ENCODE measurements around the gene NUDT22. TPM values are rescaled to one million over a fixed set of nuclear protein-coding genes. Genes with fewer than 3 reads are reported as not detected.
A peak's percentile ranks its signal among the peaks of the same experiment; 100 is the strongest.

NUDT22 gene
- total RNA-seq, 1 experiment from 2014 or later = 31.9 TPM

GRCh38 chr11:64246871-64247728 lies 21.0 kb downstream of the NUDT22 start, which contains the start of gene PPP1R14B:
PPP1R14B (minus strand) TSS chr11:64246943; CDS start chr11:64246673, 270 bp downstream.
- peaks cover 52% of the 10 kb centered on the region for H3K36me3 Mint-ChIP-seq (ENCODE audit: insufficient read depth, unreplicated experiment)
- TF ChIP-seq CTCF (IDR thresholded peaks at IDR 0.05; ENCODE audit: insufficient read depth in 1 of 2, low read depth in 1 of 2, low read length in 1 of 2, severe bottlenecking in 1 of 2, unreplicated experiment in 1 of 2) = no peak
- Histone ChIP-seq H3K36me3 (ENCODE audit: control insufficient read depth, insufficient read depth, low read length) (0 out of 2 replicates have a peak, but pooled peaks cover 3% of the 10 kb centered on the region), H3K27me3 (replicated peaks; ENCODE audit: control insufficient read depth, insufficient read depth, low read length) (no peaks in the 10 kb centered on the region), H3K4me3 (ENCODE audit: low read depth, low read length) (peak within 1 kb of the TSS; percentile 91), H3K9me3 (no peaks in the 10 kb centered on the region), H3K4me1 (peaks cover 32% of the 10 kb centered on the region)
- H3K27ac Mint-ChIP-seq (ENCODE audit: unreplicated experiment) = peak within 1 kb of the TSS; percentile 90
- H3K4me3 Mint-ChIP-seq (ENCODE audit: unreplicated experiment) = peak within 1 kb of the TSS; percentile 97
- POLR2A ChIA-PET = interaction anchor here (0.5 to 2.0 kb wide), 3 partner anchors 22 to 71 kb away, joined by 3 to 22 read pairs (median 4); partner anchors contain the start of genes PRDX5 and TRMT112
- H3K4me1 Mint-ChIP-seq (ENCODE audit: low read depth, unreplicated experiment) = peaks cover 20% of the 10 kb centered on the region
- no peaks in the 10 kb centered on the region for H3K9me3 Mint-ChIP-seq (ENCODE audit: unreplicated experiment)
- peak; percentile 92 to 95 for DNase-seq
- no peaks in the 10 kb centered on the region for H3K27me3 Mint-ChIP-seq (ENCODE audit: insufficient read depth, unreplicated experiment)
- no TSS peak for BruUV-seq (replicated peaks)
- CTCF ChIA-PET = interaction anchor here (0.6 to 1.5 kb wide), 7 partner anchors 10 to 1028 kb away, joined by 3 to 5 read pairs (median 3); partner anchors contain the start of gene NAA40
- intact Hi-C loops (cut with micrococcal nuclease; ENCODE audit: unreplicated experiment) = no loop called here

- 0 out of 2 replicates have a peak, but pooled peaks cover 3% of the 10 kb centered on the region for H3K36me3 ChIP-seq (ENCODE audit: control insufficient read depth, insufficient read depth, low read length)
- no peaks in the 10 kb centered on the region for H3K27me3 Mint-ChIP-seq (ENCODE audit: insufficient read depth, unreplicated experiment)
- ChIA-PET CTCF (interaction anchor here (0.9 kb wide), 1 partner anchor 57 kb away, joined by 3 read pairs; no protein-coding TSS in a partner anchor), POLR2A (interaction anchor here (2.0 kb wide), 1 partner anchor 21 kb away, joined by 22 read pairs; no protein-coding TSS in a partner anchor)
- no peaks in the 10 kb centered on the region for H3K27me3 ChIP-seq (replicated peaks; ENCODE audit: control insufficient read depth, insufficient read depth, low read length)
- intact Hi-C loops (cut with micrococcal nuclease; ENCODE audit: unreplicated experiment) = no loop called here
- no peaks in the 10 kb centered on the region for H3K9me3 ChIP-seq
- DNase-seq = no peak
- H3K27ac Mint-ChIP-seq (ENCODE audit: unreplicated experiment) = no peak overlapping the region
- TF ChIP-seq CTCF (IDR thresholded peaks at IDR 0.05; ENCODE audit: insufficient read depth in 1 of 2, low read depth in 1 of 2, low read length in 1 of 2, severe bottlenecking in 1 of 2, unreplicated experiment in 1 of 2) = no peak
- peaks cover 49% of the 10 kb centered on the region for H3K36me3 Mint-ChIP-seq (ENCODE audit: insufficient read depth, unreplicated experiment)
- peaks cover 27% of the 10 kb centered on the region for H3K4me1 ChIP-seq
- peaks cover 20% of the 10 kb centered on the region for H3K4me1 Mint-ChIP-seq (ENCODE audit: low read depth, unreplicated experiment)
- no peaks in the 10 kb centered on the region for H3K9me3 Mint-ChIP-seq (ENCODE audit: unreplicated experiment)
- H3K4me3 ChIP-seq (ENCODE audit: low read depth, low read length) = peak overlapping the region; percentile 91
- H3K4me3 Mint-ChIP-seq (ENCODE audit: unreplicated experiment) = peak overlapping the region; percentile 97
- no TSS peak for BruUV-seq (replicated peaks)
Measured at GRCh38 chr11:64247729-64248531, 21.9 kb downstream of the NUDT22 start.

DNA sequence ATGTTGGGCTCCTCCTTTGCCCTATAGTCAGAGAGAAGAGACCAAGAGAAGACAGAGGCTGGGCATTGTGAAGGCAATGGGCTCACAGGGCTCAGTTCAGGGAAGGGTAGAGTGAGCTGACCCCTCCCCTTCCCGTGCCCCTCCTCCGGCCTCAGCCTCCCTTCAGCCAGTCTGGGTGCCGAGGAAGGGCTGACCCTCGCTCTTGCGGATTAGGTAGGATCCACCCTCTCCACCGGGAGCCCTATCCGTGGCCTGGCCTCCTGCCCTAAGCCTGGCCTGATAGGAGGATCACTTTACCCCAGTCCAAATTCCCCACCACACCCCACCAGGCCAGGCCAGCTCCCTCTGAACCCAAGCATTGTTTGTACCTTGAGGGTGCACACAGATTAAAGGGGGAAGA lies 22.5 kb downstream of the NUDT22 start:
- peaks cover 17% of the 10 kb centered on the region for H3K4me1 Mint-ChIP-seq (ENCODE audit: low read depth, unreplicated experiment)
- peaks cover 26% of the 10 kb centered on the region for H3K4me1 ChIP-seq
- no peak overlapping the region for H3K4me3 Mint-ChIP-seq (ENCODE audit: unreplicated experiment)
- no peaks in the 10 kb centered on the region for H3K9me3 ChIP-seq
- no TSS peak for BruUV-seq (replicated peaks)
- H3K9me3 Mint-ChIP-seq (ENCODE audit: unreplicated experiment) = no peaks in the 10 kb centered on the region
- intact Hi-C loops (cut with micrococcal nuclease; ENCODE audit: unreplicated experiment) = no loop called here
- no peaks in the 10 kb centered on the region for H3K27me3 Mint-ChIP-seq (ENCODE audit: insufficient read depth, unreplicated experiment)
- TF ChIP-seq CTCF (IDR thresholded peaks at IDR 0.05; ENCODE audit: insufficient read depth in 1 of 2, low read depth in 1 of 2, low read length in 1 of 2, severe bottlenecking in 1 of 2, unreplicated experiment in 1 of 2) = no peak
- ChIA-PET POLR2A (no interaction called here), CTCF (no interaction called here)
- H3K36me3 ChIP-seq (ENCODE audit: control insufficient read depth, insufficient read depth, low read length) = no peaks in the 10 kb centered on the region
- no peak overlapping the region for H3K4me3 ChIP-seq (ENCODE audit: low read depth, low read length)
- no peaks in the 10 kb centered on the region for H3K27me3 ChIP-seq (replicated peaks; ENCODE audit: control insufficient read depth, insufficient read depth, low read length)
- H3K36me3 Mint-ChIP-seq (ENCODE audit: insufficient read depth, unreplicated experiment) = peaks cover 45% of the 10 kb centered on the region
- no peak overlapping the region for H3K27ac Mint-ChIP-seq (ENCODE audit: unreplicated experiment)
- no peak for DNase-seq

All from Caco-2 (cell line).